Naive B cell (primary cell): ENCODE data around the gene COTL1. TPM values are rescaled to one million over a fixed set of nuclear protein-coding genes. Genes with fewer than 3 reads are reported as not detected.

Source experiments
- ATAC-seq, 2 donors: fragments of 150-1000 bp; cut with Tn5 transposase; 2 replicates each; pipeline ENCODE4 v1.10.0; 2021; ENCODE audit warnings: low read depth in 2 of 2, mild to moderate bottlenecking in 2 of 2, moderate library complexity in 2 of 2
- DNase-seq: peaks from one replicate; pipeline ENCODE4 v3.0.0; 2022
- H3K27ac Mint-ChIP-seq, 6 donors: one replicate each; pipeline ENCODE4 v1.8.0; 2020 to 2022; ENCODE audit warnings: mild to moderate bottlenecking in 6 of 6, mixed read lengths in 6 of 6, moderate library complexity in 5 of 6, inconsistent platforms in 2 of 6
- H3K27me3 Mint-ChIP-seq, 3 donors: one replicate each; pipeline ENCODE4 v1.8.0; 2021 to 2022; ENCODE audit warnings: mixed read lengths in 3 of 3, mild to moderate bottlenecking in 1 of 3
- H3K36me3 Mint-ChIP-seq, 2 donors: one replicate each; pipeline ENCODE4 v1.8.0; 2020 to 2022; ENCODE audit warnings: mixed read lengths in 2 of 2, inconsistent platforms in 1 of 2, mild to moderate bottlenecking in 1 of 2
- H3K4me1 Mint-ChIP-seq, 3 donors: one replicate each; pipeline ENCODE4 v1.8.0; 2020 to 2022; ENCODE audit warnings: mixed read lengths in 3 of 3, inconsistent platforms in 1 of 3, mild to moderate bottlenecking in 1 of 3, moderate library complexity in 1 of 3
- H3K4me3 Mint-ChIP-seq, 8 donors: one replicate each; pipeline ENCODE4 v1.8.0; 2020 to 2022; ENCODE audit warnings: mild to moderate bottlenecking in 8 of 8, mixed read lengths in 8 of 8, moderate library complexity in 8 of 8, inconsistent platforms in 2 of 8
- H3K9me3 Mint-ChIP-seq, 7 donors: one replicate each; pipeline ENCODE4 v1.8.0; 2020 to 2022; ENCODE audit warnings: mixed read lengths in 7 of 7, mild to moderate bottlenecking in 5 of 7, inconsistent platforms in 2 of 7, moderate library complexity in 1 of 7
- polyA plus RNA-seq, 6 donors: library from polyadenylated mRNA; unstranded; fragments of 300-500 nt; fragmentation: Illumina TruSeq; gene quantifications; one replicate each; pipeline ENCODE4 v1.2.3, GENCODE V29; 2021; ENCODE audit warnings: low read depth in 6 of 6

The COTL1 gene
- polyA plus RNA-seq, 6 donors from 2014 or later = 167 to 439 (median 373) TPM

GRCh38 chr16:84544031-84544773, 73.7 kb downstream of the COTL1 start:
- ATAC-seq = no peak
- peaks cover 11 to 21% (median 19%) of the 10 kb centered on the region in 3 donors for H3K27me3 Mint-ChIP-seq
- peak overlapping the region in 3 of 8 donors; percentile 6 to 46 (median 41) for H3K4me3 Mint-ChIP-seq
- no peaks in the 10 kb centered on the region for H3K9me3 Mint-ChIP-seq
- peak overlapping the region in 2 of 6 donors; percentile 8 to 40 for H3K27ac Mint-ChIP-seq
- peaks cover 7 to 13% (median 12%) of the 10 kb centered on the region in 3 donors for H3K4me1 Mint-ChIP-seq
- DNase-seq = no peak
- peaks cover 0 to 7% of the 10 kb centered on the region in 2 donors for H3K36me3 Mint-ChIP-seq

GRCh38 chr16:84543253-84543652, 74.6 kb downstream of the COTL1 start:
- H3K4me3 Mint-ChIP-seq = no peak overlapping the region
- no peaks in the 10 kb centered on the region for H3K9me3 Mint-ChIP-seq
- DNase-seq (no peak), ATAC-seq (no peak)
- peaks cover 0 to 7% of the 10 kb centered on the region in 2 donors for H3K36me3 Mint-ChIP-seq
- peaks cover 7 to 10% (median 8%) of the 10 kb centered on the region in 3 donors for H3K4me1 Mint-ChIP-seq
- peaks cover 11 to 21% (median 19%) of the 10 kb centered on the region in 3 donors for H3K27me3 Mint-ChIP-seq
- H3K27ac Mint-ChIP-seq = peak overlapping the region in 2 of 6 donors; percentile 35 to 56

- Mint-ChIP-seq H3K4me1 (peaks cover 7 to 10% (median 8%) of the 10 kb centered on the region in 3 donors), H3K27ac (peak overlapping the region in 1 of 6 donors; percentile 2), H3K9me3 (no peaks in the 10 kb centered on the region), H3K27me3 (peaks cover 11 to 20% (median 18%) of the 10 kb centered on the region in 3 donors), H3K4me3 (no peak overlapping the region), H3K36me3 (peaks cover 0 to 7% of the 10 kb centered on the region in 2 donors)
- ATAC-seq = no peak
- DNase-seq = no peak
These were observed 75.7 kb downstream of the COTL1 start for GRCh38 chr16:84541999-84542817.

- no peak for ATAC-seq
- peaks cover 0 to 3% (median 0%) of the 10 kb centered on the region in 7 donors for H3K9me3 Mint-ChIP-seq
- peaks cover 11 to 21% (median 20%) of the 10 kb centered on the region in 3 donors for H3K4me1 Mint-ChIP-seq
- peaks cover 0 to 7% of the 10 kb centered on the region in 2 donors for H3K36me3 Mint-ChIP-seq
- peaks cover 6 to 16% (median 14%) of the 10 kb centered on the region in 3 donors for H3K27me3 Mint-ChIP-seq
- peak overlapping the region in 2 of 6 donors; percentile 49 to 60 for H3K27ac Mint-ChIP-seq
- H3K4me3 Mint-ChIP-seq = no peak overlapping the region
- DNase-seq = no peak
These were observed 77.7 kb downstream of the COTL1 start for GRCh38 chr16:84540194-84540593.

- peaks cover 0 to 12% (median 9%) of the 10 kb centered on the region in 3 donors for H3K27me3 Mint-ChIP-seq
- H3K4me1 Mint-ChIP-seq = peaks cover 5 to 13% (median 11%) of the 10 kb centered on the region in 3 donors
- H3K36me3 Mint-ChIP-seq = peaks cover 0 to 7% of the 10 kb centered on the region in 2 donors
- H3K9me3 Mint-ChIP-seq = peaks cover 0 to 3% (median 0%) of the 10 kb centered on the region in 7 donors
- peak overlapping the region in 1 of 8 donors; percentile 35 for H3K4me3 Mint-ChIP-seq
- DNase-seq = no peak
- ATAC-seq = no peak
- no peak overlapping the region for H3K27ac Mint-ChIP-seq
These were observed 79.5 kb downstream of the COTL1 start for GRCh38 chr16:84538222-84538840.

- peaks cover 0 to 7% of the 10 kb centered on the region in 2 donors for H3K36me3 Mint-ChIP-seq
- no peak for DNase-seq
- H3K4me1 Mint-ChIP-seq = peaks cover 5 to 16% (median 13%) of the 10 kb centered on the region in 3 donors
These were observed 80.3 kb downstream of the COTL1 start for GRCh38 chr16:84537491-84538151.

GRCh38 chr16:84535851-84536250, 82.0 kb downstream of the COTL1 start:
- H3K4me1 Mint-ChIP-seq = peaks cover 12 to 22% (median 22%) of the 10 kb centered on the region in 3 donors
- H3K4me3 Mint-ChIP-seq = no peak overlapping the region
- H3K27me3 Mint-ChIP-seq = peaks cover 6 to 29% (median 18%) of the 10 kb centered on the region in 3 donors
- peaks cover 0 to 7% of the 10 kb centered on the region in 2 donors for H3K36me3 Mint-ChIP-seq
- DNase-seq (no peak), ATAC-seq (peak in 1 of 2 donors; percentile 53)
- no peak overlapping the region for H3K27ac Mint-ChIP-seq
- H3K9me3 Mint-ChIP-seq = peaks cover 0 to 3% (median 0%) of the 10 kb centered on the region in 7 donors

More at GRCh38 chr16:84537491-84538151, 80.3 kb downstream of the COTL1 start:
- Mint-ChIP-seq H3K4me3 (no peak overlapping the region), H3K9me3 (peaks cover 0 to 3% (median 0%) of the 10 kb centered on the region in 7 donors), H3K27ac (no peak overlapping the region), H3K27me3 (peaks cover under 1 to 18% (median 10%) of the 10 kb centered on the region in 3 donors)
- ATAC-seq = no peak

- Mint-ChIP-seq H3K9me3 (peaks cover 0 to 5% (median 0%) of the 10 kb centered on the region in 7 donors), H3K36me3 (peaks cover 0 to 11% of the 10 kb centered on the region in 2 donors), H3K27me3 (peaks cover 6 to 32% (median 18%) of the 10 kb centered on the region in 3 donors), H3K27ac (no peak overlapping the region), H3K4me3 (no peak overlapping the region), H3K4me1 (peaks cover 12 to 22% (median 22%) of the 10 kb centered on the region in 3 donors)
- DNase-seq (no peak), ATAC-seq (no peak)
These were observed 82.5 kb downstream of the COTL1 start for GRCh38 chr16:84535408-84535807.

GRCh38 chr16:84534815-84535214, 83.1 kb downstream of the COTL1 start:
- Mint-ChIP-seq H3K9me3 (peaks cover 0 to 9% (median 3%) of the 10 kb centered on the region in 7 donors), H3K4me3 (no peak overlapping the region), H3K4me1 (peaks cover 12 to 22% (median 22%) of the 10 kb centered on the region in 3 donors), H3K27me3 (peaks cover 12 to 35% (median 18%) of the 10 kb centered on the region in 3 donors), H3K27ac (no peak overlapping the region), H3K36me3 (peaks cover 0 to 12% of the 10 kb centered on the region in 2 donors)
- ATAC-seq (no peak), DNase-seq (no peak)

- no peak for ATAC-seq
- no peak overlapping the region for H3K4me3 Mint-ChIP-seq
- no peak overlapping the region for H3K27ac Mint-ChIP-seq
- DNase-seq = no peak
- peaks cover 12 to 22% (median 22%) of the 10 kb centered on the region in 3 donors for H3K4me1 Mint-ChIP-seq
- H3K9me3 Mint-ChIP-seq = peaks cover 5 to 15% (median 11%) of the 10 kb centered on the region in 7 donors
- peaks cover 12 to 35% (median 18%) of the 10 kb centered on the region in 3 donors for H3K27me3 Mint-ChIP-seq
- H3K36me3 Mint-ChIP-seq = peaks cover 0 to 18% of the 10 kb centered on the region in 2 donors
These were observed 84.9 kb downstream of the COTL1 start for GRCh38 chr16:84532855-84533486.

- H3K9me3 Mint-ChIP-seq = peaks cover 5 to 15% (median 11%) of the 10 kb centered on the region in 7 donors
- peaks cover 12 to 24% (median 23%) of the 10 kb centered on the region in 3 donors for H3K4me1 Mint-ChIP-seq
- peaks cover 12 to 35% (median 22%) of the 10 kb centered on the region in 3 donors for H3K27me3 Mint-ChIP-seq
- H3K4me3 Mint-ChIP-seq = no peak overlapping the region
- ATAC-seq (no peak), DNase-seq (no peak)
- H3K36me3 Mint-ChIP-seq = peaks cover 0 to 18% of the 10 kb centered on the region in 2 donors
- H3K27ac Mint-ChIP-seq = no peak overlapping the region
These were observed 85.6 kb downstream of the COTL1 start for GRCh38 chr16:84532291-84532724.

- peaks cover 0 to 18% of the 10 kb centered on the region in 2 donors for H3K36me3 Mint-ChIP-seq
- H3K4me3 Mint-ChIP-seq = peak overlapping the region in 1 of 8 donors; percentile 25
- ATAC-seq (no peak), DNase-seq (no peak)
- H3K27ac Mint-ChIP-seq = peak overlapping the region in 1 of 6 donors; percentile 73
- peaks cover 12 to 29% (median 24%) of the 10 kb centered on the region in 3 donors for H3K4me1 Mint-ChIP-seq
- peaks cover 15 to 42% (median 28%) of the 10 kb centered on the region in 3 donors for H3K27me3 Mint-ChIP-seq
- H3K9me3 Mint-ChIP-seq = peaks cover 5 to 15% (median 11%) of the 10 kb centered on the region in 7 donors
These were observed 86.2 kb downstream of the COTL1 start for GRCh38 chr16:84531671-84532111.
